Breast epithelium (tissue), 3 donors: ENCODE results near the gene C17orf100.
"Not testable (repeated sequence)": the region's sequence is repeated elsewhere in the genome, so short reads cannot be mapped to it uniquely, and the experiment has no call there.

ENCODE experiments used
- CTCF ChIP-seq, 3 donors: fragments of 450-650 bp; IDR thresholded peaks; one replicate each; pipeline ENCODE4 v1.5.1; 2016 to 2017; ENCODE audit warnings: antibody characterized with exemption in 3 of 3, mild to moderate bottlenecking in 3 of 3, moderate library complexity in 3 of 3
- POLR2A ChIP-seq: fragments of 450-650 bp; IDR thresholded peaks from one replicate; pipeline ENCODE4 v1.6.1; 2016; ENCODE audit warnings: antibody characterized with exemption, mild to moderate bottlenecking, moderate library complexity

GRCh38 chr17:6663200-6663599 lies 11.6 kb downstream of the C17orf100 start:
- not testable (repeated sequence) for TF ChIP-seq CTCF (IDR thresholded peaks at IDR 0.05); POLR2A
